GM12891 (cell line): ENCODE data around the gene ZFPM1.

Experiments
- PAX5 ChIP-seq: IDR thresholded peaks from 2 replicates; pipeline ENCODE4 v1.6.1; 2011; ENCODE audit warnings: low read length, moderate library complexity, mild to moderate bottlenecking; ENCODE audit not compliant: insufficient read depth, severe bottlenecking
- POLR2A ChIP-seq: IDR thresholded peaks from 2 replicates; pipeline ENCODE4 v1.6.1; 2011; ENCODE audit warnings: low read depth, low read length, control low read depth
- POLR2AphosphoS5 ChIP-seq: IDR thresholded peaks from 2 replicates; pipeline ENCODE4 v1.6.1; 2011; ENCODE audit warnings: low read depth, low read length, control low read depth
- TAF1 ChIP-seq: IDR thresholded peaks from 2 replicates; pipeline ENCODE4 v1.6.1; 2011; ENCODE audit warnings: low read depth, low read length, control low read depth

DNA sequence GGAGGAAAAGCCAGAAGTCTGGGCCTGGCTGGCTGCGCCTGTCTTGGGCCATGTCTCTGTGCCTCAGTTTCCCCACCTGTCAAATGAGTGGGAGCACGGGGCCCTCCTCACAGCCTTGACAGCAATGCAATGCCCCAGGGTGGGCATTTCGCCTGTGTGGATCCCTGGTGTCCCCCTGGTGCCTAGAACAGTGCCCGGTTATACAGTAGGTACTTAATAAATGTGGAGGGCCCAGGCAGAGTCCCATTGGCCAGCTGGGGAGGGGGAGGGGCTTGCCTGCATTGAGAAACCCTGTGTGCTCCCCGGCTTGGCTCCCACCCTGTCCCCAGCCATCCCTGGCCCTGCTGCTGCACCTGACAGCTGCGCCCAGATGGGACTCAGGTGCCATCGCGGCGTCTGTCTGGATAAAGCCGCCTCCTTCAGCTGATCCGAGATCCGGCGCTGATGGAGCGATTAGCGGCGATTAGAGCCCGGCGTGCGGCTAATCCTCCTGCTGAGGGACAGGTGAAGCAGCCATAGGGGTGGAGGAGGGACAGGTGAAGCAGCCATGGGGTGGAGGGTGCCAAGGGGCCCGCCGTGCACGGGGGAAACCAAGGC lies 12.4 kb downstream of the ZFPM1 start:
- TF ChIP-seq POLR2A (no peak), TAF1 (no peak), POLR2AphosphoS5 (no peak), PAX5 (no peak)
